Lower leg skin (tissue), 3 donors: ENCODE data around the gene IFNL4.

Source experiments
- CTCF ChIP-seq, 3 donors: fragments of 450-650 bp; IDR thresholded peaks; one replicate each; pipeline ENCODE4 v1.5.1; 2016; ENCODE audit warnings: antibody characterized with exemption in 3 of 3, mild to moderate bottlenecking in 3 of 3, moderate library complexity in 2 of 3
- POLR2A ChIP-seq, 2 donors: fragments of 450-650 bp; IDR thresholded peaks; one replicate each; pipeline ENCODE4 v1.6.1; 2016 to 2017; ENCODE audit warnings: antibody characterized with exemption in 2 of 2, mild to moderate bottlenecking in 1 of 2, moderate library complexity in 1 of 2

- TF ChIP-seq POLR2A (IDR thresholded peaks at IDR 0.05): no peak
- no peak for TF ChIP-seq CTCF (IDR thresholded peaks at IDR 0.05)
Measured at GRCh38 chr19:39254531-39255345, 6.1 kb upstream of the IFNL4 start.
